GM12891 (cell line): ENCODE results near the gene TSPAN4.
A peak's percentile ranks its signal among the peaks of the same experiment; 100 is the strongest.

ENCODE experiments used
- DNase-seq: peaks from one replicate; pipeline ENCODE4 v3.0.0; 2011; ENCODE audit warnings: low spot score; ENCODE audit not compliant: insufficient read length
- FAIRE-seq: peaks from 2 replicates; lab custom pipeline; 2011; peaks lifted over from hg19 to GRCh38; lab: Jason Lieb, UNC
- PAX5 ChIP-seq: IDR thresholded peaks from 2 replicates; pipeline ENCODE4 v1.6.1; 2011; ENCODE audit warnings: low read length, moderate library complexity, mild to moderate bottlenecking; ENCODE audit not compliant: insufficient read depth, severe bottlenecking
- POLR2A ChIP-seq: IDR thresholded peaks from 2 replicates; pipeline ENCODE4 v1.6.1; 2011; ENCODE audit warnings: low read depth, low read length, control low read depth
- POLR2AphosphoS5 ChIP-seq: IDR thresholded peaks from 2 replicates; pipeline ENCODE4 v1.6.1; 2011; ENCODE audit warnings: low read depth, low read length, control low read depth
- POU2F2 ChIP-seq: IDR thresholded peaks from 2 replicates; pipeline ENCODE4 v1.6.1; 2011; ENCODE audit warnings: low read depth, mild to moderate bottlenecking, control low read depth, low read length, moderate library complexity
- SPI1 ChIP-seq: IDR thresholded peaks from 2 replicates; pipeline ENCODE4 v1.6.1; 2011; ENCODE audit warnings: low read depth, low read length, control low read depth
- TAF1 ChIP-seq: IDR thresholded peaks from 2 replicates; pipeline ENCODE4 v1.6.1; 2011; ENCODE audit warnings: low read depth, low read length, control low read depth

Gene TSPAN4

GRCh38 chr11:824292-824880 is 18.3 kb upstream of the TSPAN4 start:
- FAIRE-seq, result no peak

DNA sequence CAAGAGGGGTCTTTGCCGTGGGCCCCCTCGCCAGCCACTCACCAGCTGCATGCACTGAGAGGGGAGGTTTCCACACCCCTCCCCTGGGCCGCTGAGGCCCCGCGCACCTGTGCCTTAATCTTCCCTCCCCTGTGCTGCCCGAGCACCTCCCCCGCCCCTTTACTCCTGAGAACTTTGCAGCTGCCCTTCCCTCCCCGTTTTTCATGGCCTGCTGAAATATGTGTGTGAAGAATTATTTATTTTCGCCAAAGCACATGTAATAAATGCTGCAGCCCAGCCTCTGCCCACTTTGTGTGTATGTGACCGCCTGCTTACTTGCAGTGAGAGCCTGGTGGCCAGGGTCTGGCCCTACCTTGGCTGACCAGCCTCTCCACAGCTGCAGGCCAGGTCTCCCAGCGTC is 17.7 kb upstream of the TSPAN4 start:
- DNase-seq, result no peak
- TF ChIP-seq SPI1, result no peak
- no peak for TF ChIP-seq POU2F2
- no peak for TF ChIP-seq POLR2AphosphoS5
- TF ChIP-seq TAF1, result no peak
- TF ChIP-seq PAX5, result no peak
- TF ChIP-seq POLR2A, result no peak
- FAIRE-seq, result no peak

More at GRCh38 chr11:824292-824880, 18.3 kb upstream of the TSPAN4 start:
- no peak for DNase-seq
- TF ChIP-seq POLR2AphosphoS5, result no peak

DNA sequence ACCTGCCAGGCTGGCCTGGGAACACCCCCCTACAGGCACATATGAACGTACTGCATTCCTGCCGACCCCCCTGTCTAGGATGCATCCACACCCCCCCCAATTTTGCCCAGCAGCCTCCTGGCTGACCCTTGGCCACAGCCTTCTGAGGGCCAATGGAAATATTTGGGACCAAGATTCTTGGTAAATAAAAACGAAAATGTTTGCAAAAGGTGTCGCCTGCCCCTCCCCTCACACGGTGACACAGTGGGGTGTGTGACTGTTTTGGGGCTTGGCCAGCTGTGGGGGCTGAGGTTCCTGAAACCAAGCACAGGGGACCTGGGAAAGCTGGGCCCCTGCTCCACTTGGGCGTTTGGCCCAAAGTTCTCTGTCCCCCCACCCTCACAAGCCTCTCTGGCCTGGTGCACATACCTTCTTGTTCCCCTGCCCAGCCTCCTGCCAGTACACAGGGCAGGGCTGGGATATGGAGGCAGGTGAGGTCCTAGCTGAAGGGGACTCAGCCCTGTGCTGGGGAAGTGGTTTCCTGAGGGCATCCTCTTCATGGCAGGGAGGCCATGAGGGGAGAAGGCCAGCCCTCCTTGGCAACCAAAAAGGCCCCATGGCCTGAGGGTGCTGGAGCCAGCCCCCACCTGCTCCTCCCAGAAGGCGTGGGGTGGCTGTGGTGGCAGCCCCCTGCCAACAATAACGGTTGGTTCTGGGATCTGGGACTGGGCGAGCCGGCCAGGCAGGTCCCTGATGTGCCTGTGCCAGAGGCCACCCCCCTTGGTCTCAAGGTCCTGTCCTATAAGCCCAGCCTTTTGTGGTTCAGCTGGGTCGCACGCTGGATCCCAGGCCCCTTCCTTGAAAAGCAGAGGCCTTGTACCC is 17.1 kb upstream of the TSPAN4 start:
- TF ChIP-seq SPI1 (no peak), POLR2A (peak; percentile 23; the same call in 1 of the 2 replicates)
- no peak for DNase-seq
- no peak for FAIRE-seq

DNA sequence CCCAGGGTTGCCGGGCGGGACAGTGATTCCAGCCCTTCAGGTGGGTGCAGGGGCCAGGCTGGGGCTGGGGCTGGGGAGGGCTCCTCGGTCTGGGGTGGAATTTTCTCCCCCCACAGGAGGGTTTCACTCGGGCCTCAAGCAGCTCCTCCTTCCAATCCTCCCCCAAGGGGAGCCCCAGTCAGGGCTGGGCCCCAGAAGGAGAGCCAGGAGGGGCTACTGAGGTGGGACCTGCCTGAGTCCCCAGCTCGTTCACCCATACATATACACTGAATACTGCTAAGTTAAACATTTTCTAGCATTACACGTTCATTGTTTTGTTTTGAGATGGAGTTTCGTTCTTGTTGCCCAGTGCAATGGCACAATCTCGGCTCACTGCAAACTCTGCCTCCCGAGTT is 16.4 kb upstream of the TSPAN4 start:
- DNase-seq (no peak), FAIRE-seq (no peak)
- TF ChIP-seq POU2F2 (no peak), TAF1 (no peak), POLR2A (no peak; the same call in 1 of the 2 replicates), POLR2AphosphoS5 (no peak), PAX5 (no peak), SPI1 (no peak)

GRCh38 chr11:826836-827145 is 15.9 kb upstream of the TSPAN4 start:
- TF ChIP-seq POLR2AphosphoS5 (no peak), PAX5 (no peak), TAF1 (no peak), SPI1 (no peak), POU2F2 (no peak)
- DNase-seq (no peak), FAIRE-seq (no peak)

DNA sequence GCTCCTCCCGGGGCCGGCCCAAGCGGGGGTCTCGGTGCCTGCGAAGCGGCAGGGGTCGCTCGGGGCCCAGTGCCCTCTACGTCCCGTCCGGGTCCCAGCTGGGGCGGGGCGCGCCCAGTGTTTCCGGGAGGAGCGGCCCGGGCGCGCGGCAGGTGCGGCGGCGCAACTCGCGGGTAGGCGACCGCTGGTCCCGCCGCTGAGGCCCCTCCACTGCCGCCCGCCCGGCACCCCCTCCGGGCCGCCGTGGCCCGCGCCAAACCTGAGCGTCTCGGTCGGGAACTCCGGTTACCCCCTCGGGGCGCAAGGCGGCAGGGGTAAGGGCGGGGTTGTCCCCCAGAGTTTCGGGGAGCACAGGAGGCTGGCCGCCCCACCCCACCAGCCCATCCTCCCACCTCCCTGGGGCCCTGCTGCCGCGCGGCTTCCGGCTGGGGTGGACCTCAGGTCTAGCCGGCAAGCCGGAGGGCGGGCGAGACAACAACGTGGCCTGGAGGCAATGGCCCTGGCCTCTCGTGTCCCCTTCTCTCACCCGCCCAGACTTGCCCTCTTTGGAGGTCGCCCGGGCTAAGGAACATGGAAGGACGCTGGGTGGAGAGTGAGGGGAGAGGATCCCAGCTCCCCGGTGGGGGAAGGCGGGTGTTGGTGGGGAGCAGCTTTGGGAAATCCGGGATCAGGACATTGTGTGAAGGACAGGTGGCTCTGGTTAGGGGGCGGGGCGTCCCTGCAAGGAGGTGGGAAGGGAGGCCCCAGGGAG is 15.3 kb upstream of the TSPAN4 start:
- TF ChIP-seq TAF1 (no peak), PAX5 (no peak), POU2F2 (no peak), POLR2AphosphoS5 (no peak), SPI1 (no peak), POLR2A (no peak)
- peak; percentile 95 for FAIRE-seq
- DNase-seq, result no peak

DNA sequence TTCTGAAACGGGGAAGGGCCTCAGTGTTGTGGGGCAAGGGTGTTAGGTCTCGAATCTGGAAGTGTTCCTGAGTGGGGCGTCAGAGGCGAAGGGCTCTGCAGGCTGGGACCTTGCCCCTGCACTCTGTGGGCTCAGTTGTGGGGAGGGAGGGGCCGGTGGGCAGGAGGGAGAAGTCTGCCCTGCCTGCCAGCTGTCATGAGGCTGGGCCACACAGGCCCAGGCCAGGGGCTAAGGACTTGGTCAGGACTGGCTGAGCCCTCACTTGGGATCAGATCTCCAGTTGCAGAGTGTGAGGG is 14.8 kb upstream of the TSPAN4 start, which contains the start of gene CRACR2B:
TSS of gene CRACR2B (plus strand) at position 23 of the 296 bp plus-strand sequence. CDS start 689 bp downstream, outside the sequence.
- FAIRE-seq (peak; percentile 47), DNase-seq (no peak)
- no peak for TF ChIP-seq SPI1
- TF ChIP-seq POLR2A, result no peak
- TF ChIP-seq PAX5, result no peak
- TF ChIP-seq TAF1, result no peak

DNA sequence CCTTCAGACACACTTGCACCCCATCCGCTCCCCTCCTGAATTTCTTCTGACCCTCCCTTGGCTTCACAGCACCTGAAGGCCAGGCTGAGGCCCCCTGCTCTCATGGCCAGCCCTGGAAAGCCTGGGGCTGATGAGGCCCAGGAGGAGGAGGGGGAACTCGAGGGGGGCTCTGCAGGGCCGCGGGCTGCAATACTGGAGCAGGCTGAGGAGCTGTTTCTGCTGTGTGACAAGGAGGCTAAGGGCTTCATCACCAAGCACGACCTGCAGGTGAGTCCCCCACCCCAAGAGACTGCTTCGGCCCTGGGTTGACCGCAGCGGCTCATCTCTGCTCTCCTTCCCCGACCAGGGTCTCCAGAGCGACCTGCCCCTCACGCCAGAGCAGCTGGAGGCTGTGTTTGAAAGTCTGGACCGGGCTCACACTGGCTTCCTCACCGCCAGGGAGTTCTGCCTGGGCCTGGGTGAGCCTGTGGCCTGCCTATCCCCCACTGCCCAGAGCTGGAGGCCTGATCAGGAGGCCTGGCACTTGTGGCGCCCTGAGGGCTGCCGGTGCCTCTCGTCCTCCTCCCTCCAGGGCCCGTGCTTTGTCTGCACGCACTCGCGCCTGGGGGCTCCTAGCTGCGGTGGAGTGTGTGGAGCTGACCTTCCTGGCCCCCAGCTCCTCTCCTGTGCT is 14.0 kb upstream of the TSPAN4 start:
- DNase-seq (no peak), FAIRE-seq (no peak)
- TF ChIP-seq POU2F2, result no peak

DNA sequence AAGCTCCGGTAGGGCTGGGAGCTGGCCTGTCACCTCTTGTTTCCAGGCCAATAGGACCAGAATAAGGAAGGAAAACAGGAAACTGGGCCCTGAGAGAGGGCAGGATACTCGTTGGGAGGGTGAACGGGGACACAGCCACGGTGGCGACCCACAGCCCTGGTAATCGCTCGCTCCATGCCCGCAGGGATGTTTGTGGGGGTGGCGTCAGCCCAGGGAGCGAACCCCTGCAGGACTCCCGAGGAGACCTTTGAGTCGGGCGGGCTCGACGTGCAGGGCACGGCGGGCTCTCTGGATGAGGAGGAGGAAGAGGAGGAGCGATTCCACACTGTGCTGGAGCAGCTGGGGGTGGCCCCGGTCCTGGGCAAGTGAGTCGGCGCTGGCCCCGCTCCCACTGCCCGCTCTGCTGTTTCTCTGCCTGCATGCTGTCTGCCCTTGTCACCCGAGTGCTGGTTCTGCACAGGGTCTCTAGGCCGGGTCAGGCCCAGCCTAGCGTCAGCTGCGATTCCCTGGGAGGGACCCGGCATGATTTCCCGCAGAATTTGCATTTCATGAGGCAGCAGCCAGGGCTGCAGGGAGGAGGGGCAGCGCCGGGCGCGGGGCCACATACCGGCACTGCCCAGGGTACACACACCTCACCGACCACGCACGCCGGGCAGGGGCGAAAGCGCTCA is 13.3 kb upstream of the TSPAN4 start:
- DNase-seq, result no peak
- FAIRE-seq, result peak; percentile 90
- TF ChIP-seq SPI1 (no peak), TAF1 (no peak), POU2F2 (peak; percentile 82; the same call in 1 of the 2 replicates), PAX5 (no peak), POLR2A (no peak)
